Esophagus muscularis mucosa (tissue), 4 donors: ENCODE data around the gene CASP9. TPM values are rescaled to one million over a fixed set of nuclear protein-coding genes. Genes with fewer than 3 reads are reported as not detected.
"Not testable (repeated sequence)": the region's sequence is repeated elsewhere in the genome, so short reads cannot be mapped to it uniquely, and the experiment has no call there.

Experiments used
- DNase-seq: peaks from one replicate; pipeline ENCODE4 v3.0.0-alpha.2; 2017; ENCODE audit errors: extremely low spot score
- H3K27ac ChIP-seq, 4 donors: fragments of 200-600 bp; sonication (generic); replicated peaks in 1 of 4; 1 replicate in 3 of 4; 2 replicates in 1 of 4; pipeline ENCODE4 v1.5.1; 2016 to 2019; ENCODE audit warnings: mild to moderate bottlenecking in 1 of 4
- H3K27me3 ChIP-seq, 4 donors: fragments of 200-600 bp; sonication (generic); one replicate each; pipeline versions ENCODE4 v1.5.1 to v1.6.0; 2016 to 2019
- H3K36me3 ChIP-seq, 4 donors: fragments of 200-600 bp; sonication (generic); one replicate each; pipeline ENCODE4 v1.5.1; 2016 to 2019
- H3K4me1 ChIP-seq, 4 donors: fragments of 200-600 bp; sonication (generic); one replicate each; pipeline ENCODE4 v1.5.1; 2016 to 2019
- H3K4me3 ChIP-seq, 4 donors: fragments of 200-600 bp; sonication (generic); 1 replicate in 2 of 4; 2 replicates in 2 of 4; pipeline ENCODE4 v1.5.1; 2016 to 2019; ENCODE audit warnings: mild to moderate bottlenecking in 4 of 4, moderate library complexity in 1 of 4
- H3K9me3 ChIP-seq, 4 donors: fragments of 200-600 bp; sonication (generic); 1 replicate in 3 of 4; 2 replicates in 1 of 4; pipeline ENCODE4 v1.5.1; 2016 to 2019
- CTCF ChIP-seq, 3 experiments: fragments of 200-600 bp in 2 of 3; fragments of 450-650 bp in 1 of 3; sonication (generic) in 2 of 3; IDR thresholded peaks; one replicate each; pipeline ENCODE4 v1.5.1; 2017 to 2019; ENCODE audit warnings: antibody characterized with exemption in 3 of 3, mild to moderate bottlenecking in 2 of 3, moderate library complexity in 1 of 3
- EP300 ChIP-seq: sonication (generic); formaldehyde crosslinking; IDR thresholded peaks from one replicate; pipeline ENCODE4 v1.6.1; 2017; ENCODE audit warnings: antibody characterized with exemption
- POLR2A ChIP-seq: fragments of 450-650 bp; IDR thresholded peaks from one replicate; pipeline ENCODE4 v1.6.1; 2017; ENCODE audit warnings: antibody characterized with exemption, moderate library complexity, mild to moderate bottlenecking, low read depth
- POLR2AphosphoS5 ChIP-seq, 2 donors: sonication (generic); formaldehyde crosslinking; IDR thresholded peaks; one replicate each; pipeline ENCODE4 v1.6.1; 2017; ENCODE audit warnings: antibody characterized with exemption in 2 of 2
- WGBS: methylation state at CpG from one replicate; pipeline ENCODE4 v1.1.5; 2018; 5-methylcytosine and 5-hydroxymethylcytosine counted together
- intact Hi-C: fragments of 100-400 bp; cut with DNase I; formaldehyde crosslinking; loops from one replicate; pipeline ENCODE4 v1.15.1; 2023
- total RNA-seq, 4 donors: library from RNA; depleted of rRNA; stranded (reverse); fragments of >200 nt; gene quantifications; one replicate each; pipeline versions ENCODE4 v1.1.0 to v1.2.1, GENCODE V29; 2016

CASP9 gene
- total RNA-seq, 4 donors from 2014 or later = 9.1 to 12.6 (median 11.0) TPM

DNA sequence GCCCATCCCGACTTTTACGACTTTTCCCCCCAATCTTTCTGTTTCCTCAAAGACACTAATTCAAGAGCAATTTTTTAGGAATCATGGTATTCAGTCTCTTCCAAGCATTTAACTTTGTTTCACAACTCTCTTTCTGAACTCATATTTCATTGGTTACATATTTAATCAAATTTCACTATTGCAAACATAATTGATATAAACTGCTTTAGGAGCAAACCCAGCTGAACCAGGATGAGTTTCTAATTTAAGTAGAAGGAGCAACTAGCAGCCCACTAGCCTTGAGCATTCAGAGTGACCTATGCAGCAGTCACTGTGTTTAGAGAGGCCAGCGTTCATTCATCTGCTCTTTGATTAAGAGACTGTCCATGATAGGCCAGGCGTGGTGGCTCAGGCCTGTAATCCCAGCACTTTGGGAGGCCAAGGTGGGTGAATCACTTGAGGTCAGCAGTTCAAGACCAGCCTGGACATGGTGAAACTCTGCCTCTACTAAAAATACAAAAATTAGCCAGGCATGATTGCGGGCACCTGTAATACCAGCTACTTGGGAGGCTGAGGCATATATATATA lies 46.3 kb downstream of the CASP9 start:
- intact Hi-C loops = no loop called here
- 90% methylated on average over 5 of the region's 5 CpGs for WGBS
- Histone ChIP-seq H3K36me3 (no peaks in the 10 kb centered on the region), H3K27me3 (no peaks in the 10 kb centered on the region), H3K27ac (no peak overlapping the region), H3K4me3 (no peak overlapping the region), H3K4me1 (no peaks in the 10 kb centered on the region), H3K9me3 (no peaks in the 10 kb centered on the region)
- no peak for DNase-seq
- TF ChIP-seq POLR2AphosphoS5 (IDR thresholded peaks at IDR 0.05) = no peak
- no peak for TF ChIP-seq CTCF (IDR thresholded peaks at IDR 0.05)
- no peak for TF ChIP-seq EP300
- TF ChIP-seq POLR2A = no peak

GRCh38 chr1:15476927-15477326 lies 47.1 kb downstream of the CASP9 start:
- Histone ChIP-seq H3K27ac (no peak overlapping the region), H3K27me3 (no peaks in the 10 kb centered on the region), H3K4me1 (no peaks in the 10 kb centered on the region), H3K9me3 (no peaks in the 10 kb centered on the region), H3K36me3 (no peaks in the 10 kb centered on the region), H3K4me3 (no peak overlapping the region)
- DNase-seq = no peak
- 86% methylated on average over 3 of the region's 3 CpGs for WGBS
- intact Hi-C loops = no loop called here
- TF ChIP-seq EP300 (no peak), POLR2A (no peak), POLR2AphosphoS5 (IDR thresholded peaks at IDR 0.05) (no peak), CTCF (IDR thresholded peaks at IDR 0.05) (no peak)

GRCh38 chr1:15475752-15476314 lies 48.2 kb downstream of the CASP9 start, which contains the start of gene CELA2B:
CELA2B (plus strand) TSS chr1:15476104; CDS start chr1:15476126, 22 bp downstream.
- H3K27ac ChIP-seq = no peak within 1 kb of the TSS
- 86% methylated on average over 5 of the region's 5 CpGs for whole genome bisulfite sequencing

DNA sequence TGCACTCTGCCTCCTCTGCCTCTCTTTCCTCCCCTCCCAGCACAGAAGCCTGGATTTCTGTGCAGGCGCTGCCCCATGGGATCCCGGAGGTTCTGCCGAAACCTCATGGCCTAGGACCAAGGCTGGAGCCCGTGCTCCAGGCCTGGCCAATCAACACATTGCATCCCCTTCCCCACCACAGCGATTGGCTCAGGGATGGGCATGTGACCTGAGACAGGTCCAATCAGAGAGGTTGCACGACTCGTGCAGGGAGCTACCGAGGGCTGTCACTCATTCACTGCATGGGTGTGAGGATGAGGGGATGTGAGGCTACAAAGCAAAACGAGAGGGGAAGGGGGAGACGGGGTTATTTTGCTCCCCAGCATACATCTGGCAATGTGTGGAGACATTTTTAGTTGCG lies 51.4 kb downstream of the CASP9 start:
- 90% methylated on average over 10 of the region's 11 CpGs for WGBS
- TF ChIP-seq CTCF (IDR thresholded peaks at IDR 0.05) (no peak), EP300 (no peak), POLR2A (no peak), POLR2AphosphoS5 (IDR thresholded peaks at IDR 0.05) (no peak)

More at GRCh38 chr1:15475752-15476314, 48.2 kb downstream of the CASP9 start, which contains the start of gene CELA2B:
- TF ChIP-seq POLR2A (no peak), POLR2AphosphoS5 (IDR thresholded peaks at IDR 0.05) (no peak), CTCF (IDR thresholded peaks at IDR 0.05) (no peak), EP300 (no peak)
- Histone ChIP-seq H3K36me3 (no peaks in the 10 kb centered on the region), H3K4me1 (no peaks in the 10 kb centered on the region), H3K4me3 (no peak within 1 kb of the TSS), H3K9me3 (no peaks in the 10 kb centered on the region), H3K27me3 (no peaks in the 10 kb centered on the region)
- DNase-seq = no peak
- intact Hi-C loops = no loop called here

GRCh38 chr1:15471723-15472122 lies 52.3 kb downstream of the CASP9 start:
- DNase-seq, H3K9me3 ChIP-seq, H3K27me3 ChIP-seq, H3K36me3 ChIP-seq, intact Hi-C loops, H3K4me3 ChIP-seq, H3K27ac ChIP-seq: not testable (repeated sequence)
- H3K4me1 ChIP-seq = peaks cover 0 to 13% (median 13%) of the 10 kb centered on the region in 4 donors
- WGBS = 78% methylated on average over 6 of the region's 6 CpGs

More for the DNA sequence above, 51.4 kb downstream of the CASP9 start:
- intact Hi-C loops = no loop called here
- H3K36me3 ChIP-seq = no peaks in the 10 kb centered on the region
- no peaks in the 10 kb centered on the region for H3K9me3 ChIP-seq
- H3K4me1 ChIP-seq = peaks cover 0 to 13% (median 13%) of the 10 kb centered on the region in 4 donors
- no peak overlapping the region for H3K27ac ChIP-seq
- no peaks in the 10 kb centered on the region for H3K27me3 ChIP-seq
- H3K4me3 ChIP-seq = no peak overlapping the region
- DNase-seq = no peak

- H3K9me3 ChIP-seq, H3K4me3 ChIP-seq, H3K27ac ChIP-seq, DNase-seq, H3K27me3 ChIP-seq, intact Hi-C loops, H3K36me3 ChIP-seq: not testable (repeated sequence)
- 94% methylated on average over 5 of the region's 5 CpGs for WGBS
- peaks cover 0 to 13% (median 13%) of the 10 kb centered on the region in 4 donors for H3K4me1 ChIP-seq
Measured at GRCh38 chr1:15471067-15471466, 52.9 kb downstream of the CASP9 start.

- intact Hi-C loops, DNase-seq, H3K36me3 ChIP-seq, H3K9me3 ChIP-seq, H3K27me3 ChIP-seq, H3K4me3 ChIP-seq: not testable (repeated sequence)
- Histone ChIP-seq H3K27ac (peak overlapping the region in 1 of 4 donors; percentile 14), H3K4me1 (peaks cover 0 to 13% (median 13%) of the 10 kb centered on the region in 4 donors)
- WGBS = 37% methylated on average over 9 of the region's 9 CpGs
Measured at GRCh38 chr1:15469821-15470448, 54.1 kb downstream of the CASP9 start.
